Urinary bladder (tissue), 4 donors: ENCODE measurements around the gene KLHL7. TPM values are rescaled to one million over a fixed set of nuclear protein-coding genes. Genes with fewer than 3 reads are reported as not detected.

Experiments used
- DNase-seq: peaks from one replicate; pipeline ENCODE4 v3.0.0-alpha.2; 2015; ENCODE audit errors: extremely low spot score
- H3K27ac ChIP-seq: one replicate; pipeline ENCODE4 v1.5.1; 2013; ENCODE audit warnings: low read depth, mild to moderate bottlenecking, moderate library complexity
- H3K36me3 ChIP-seq: one replicate; pipeline ENCODE4 v1.6.1; 2013; ENCODE audit warnings: mild to moderate bottlenecking, moderate library complexity; ENCODE audit not compliant: insufficient read depth
- H3K4me1 ChIP-seq: one replicate; pipeline ENCODE4 v1.6.1; 2013; ENCODE audit warnings: mild to moderate bottlenecking, moderate library complexity; ENCODE audit not compliant: insufficient read depth
- H3K4me3 ChIP-seq: one replicate; pipeline ENCODE4 v1.5.1; 2013; ENCODE audit warnings: low read depth, low read length
- WGBS: extraction: QIAGEN DNeasy Blood & Tissue Kit; methylation state at CpG from one replicate; pipeline ENCODE4 v1.1.7; 2013; 5-methylcytosine and 5-hydroxymethylcytosine counted together
- polyA plus RNA-seq: library from polyadenylated mRNA; stranded (reverse); fragments of 200-250 nt; gene quantifications from one replicate; pipeline ENCODE4 v1.2.3, GENCODE V29; 2013
- total RNA-seq: library from RNA; depleted of rRNA; stranded (reverse); fragments of >200 nt; gene quantifications from one replicate; pipeline ENCODE4 v1.2.3, GENCODE V29; 2014
- donor health status: healthy with polysubstance abuse.
- donor health status: healthy.

The KLHL7 gene
- total and polyA plus RNA-seq, 2 donors, result 26.4 to 38.5 TPM

- H3K27ac ChIP-seq, result peak overlapping the region; percentile 28
- no peaks in the 10 kb centered on the region for H3K4me1 ChIP-seq
- WGBS, result 91% methylated on average over 2 of the region's 2 CpGs
- no peak for DNase-seq
- H3K36me3 ChIP-seq, result no peaks in the 10 kb centered on the region
- H3K4me3 ChIP-seq, result peak overlapping the region; percentile 22
These were observed 100.0 kb downstream of the KLHL7 start for GRCh38 chr7:23205577-23205908.

GRCh38 chr7:23205909-23206767 lies 100.6 kb downstream of the KLHL7 start:
- DNase-seq, result no peak
- Histone ChIP-seq H3K27ac (peak overlapping the region; percentile 28), H3K4me3 (peak overlapping the region; percentile 22), H3K36me3 (no peaks in the 10 kb centered on the region), H3K4me1 (no peaks in the 10 kb centered on the region)
- 16% methylated on average over 76 of the region's 76 CpGs for WGBS

- DNase-seq, result no peak
- 76% methylated on average over 2 of the region's 2 CpGs for WGBS
- Histone ChIP-seq H3K4me3 (no peak overlapping the region), H3K4me1 (no peaks in the 10 kb centered on the region), H3K36me3 (no peaks in the 10 kb centered on the region), H3K27ac (no peak overlapping the region)
These were observed 101.4 kb downstream of the KLHL7 start for GRCh38 chr7:23207021-23207420.

GRCh38 chr7:23207884-23208283 lies 102.3 kb downstream of the KLHL7 start:
- H3K27ac ChIP-seq, result no peak overlapping the region
- H3K36me3 ChIP-seq, result no peaks in the 10 kb centered on the region
- no peaks in the 10 kb centered on the region for H3K4me1 ChIP-seq
- no peak overlapping the region for H3K4me3 ChIP-seq
- 92% methylated on average over 3 of the region's 3 CpGs for WGBS
- no peak for DNase-seq

GRCh38 chr7:23208316-23208715 lies 102.7 kb downstream of the KLHL7 start:
- 81% methylated on average over 4 of the region's 4 CpGs for WGBS
- H3K4me3 ChIP-seq, result no peak overlapping the region
- H3K27ac ChIP-seq, result no peak overlapping the region
- no peaks in the 10 kb centered on the region for H3K36me3 ChIP-seq
- H3K4me1 ChIP-seq, result no peaks in the 10 kb centered on the region
- no peak for DNase-seq

- no peaks in the 10 kb centered on the region for H3K4me1 ChIP-seq
- 59% methylated on average over 2 of the region's 2 CpGs for WGBS
- H3K4me3 ChIP-seq, result no peak overlapping the region
- no peaks in the 10 kb centered on the region for H3K36me3 ChIP-seq
- no peak overlapping the region for H3K27ac ChIP-seq
- DNase-seq, result no peak
These were observed 104.9 kb downstream of the KLHL7 start for GRCh38 chr7:23210506-23210905.

GRCh38 chr7:23211589-23211988 lies 106.0 kb downstream of the KLHL7 start:
- H3K4me3 ChIP-seq, result no peak overlapping the region
- WGBS, result 70% methylated on average over 11 of the region's 11 CpGs
- no peak for DNase-seq

GRCh38 chr7:23212395-23212794 lies 106.8 kb downstream of the KLHL7 start:
- WGBS, result 78% methylated on average over 2 of the region's 2 CpGs

More at GRCh38 chr7:23211589-23211988, 106.0 kb downstream of the KLHL7 start:
- Histone ChIP-seq H3K4me1 (no peaks in the 10 kb centered on the region), H3K27ac (no peak overlapping the region), H3K36me3 (no peaks in the 10 kb centered on the region)

GRCh38 chr7:23212841-23213240 lies 107.3 kb downstream of the KLHL7 start:
- H3K36me3 ChIP-seq, result no peaks in the 10 kb centered on the region
- no peak for DNase-seq
- no peaks in the 10 kb centered on the region for H3K4me1 ChIP-seq
- H3K27ac ChIP-seq, result no peak overlapping the region
- 73% methylated on average over 4 of the region's 4 CpGs for WGBS
- no peak overlapping the region for H3K4me3 ChIP-seq

More at GRCh38 chr7:23212395-23212794, 106.8 kb downstream of the KLHL7 start:
- no peaks in the 10 kb centered on the region for H3K36me3 ChIP-seq
- H3K27ac ChIP-seq, result no peak overlapping the region
- no peaks in the 10 kb centered on the region for H3K4me1 ChIP-seq
- H3K4me3 ChIP-seq, result no peak overlapping the region
- DNase-seq, result no peak

GRCh38 chr7:23213755-23214154 lies 108.2 kb downstream of the KLHL7 start:
- Histone ChIP-seq H3K36me3 (no peaks in the 10 kb centered on the region), H3K4me1 (no peaks in the 10 kb centered on the region), H3K4me3 (no peak overlapping the region), H3K27ac (no peak overlapping the region)
- DNase-seq, result no peak
- WGBS, result 95% methylated on average over 11 of the region's 11 CpGs

- no peaks in the 10 kb centered on the region for H3K4me1 ChIP-seq
- DNase-seq, result no peak
- H3K36me3 ChIP-seq, result no peaks in the 10 kb centered on the region
- H3K4me3 ChIP-seq, result no peak overlapping the region
- H3K27ac ChIP-seq, result no peak overlapping the region
- 87% methylated on average over 5 of the region's 5 CpGs for WGBS
These were observed 108.8 kb downstream of the KLHL7 start for GRCh38 chr7:23214423-23214822.

- no peak for DNase-seq
- H3K4me3 ChIP-seq, result no peak overlapping the region
- WGBS, result 88% methylated on average over 3 of the region's 6 CpGs
- no peaks in the 10 kb centered on the region for H3K36me3 ChIP-seq
- no peaks in the 10 kb centered on the region for H3K4me1 ChIP-seq
- no peak overlapping the region for H3K27ac ChIP-seq
These were observed 109.4 kb downstream of the KLHL7 start for GRCh38 chr7:23214938-23215337.

- Histone ChIP-seq H3K27ac (no peak overlapping the region), H3K4me3 (no peak overlapping the region), H3K36me3 (no peaks in the 10 kb centered on the region), H3K4me1 (no peaks in the 10 kb centered on the region)
- WGBS, result 65% methylated on average over 2 of the region's 2 CpGs
- DNase-seq, result no peak
These were observed 110.4 kb downstream of the KLHL7 start for GRCh38 chr7:23216021-23216420.

GRCh38 chr7:23218196-23218595 lies 112.6 kb downstream of the KLHL7 start:
- no peaks in the 10 kb centered on the region for H3K36me3 ChIP-seq
- no peak overlapping the region for H3K4me3 ChIP-seq
- no peak overlapping the region for H3K27ac ChIP-seq
- DNase-seq, result no peak
- 46% methylated on average over 3 of the region's 3 CpGs for WGBS
- no peaks in the 10 kb centered on the region for H3K4me1 ChIP-seq
